OCI-LY7 (cell line): ENCODE results near the gene PPP4R1.

ENCODE experiments used
- EZH2phosphoT487 ChIP-seq: fragments of 200-600 bp; sonication (generic); IDR thresholded peaks from 2 replicates; pipeline ENCODE4 v1.6.1; 2018; ENCODE audit warnings: low read depth, borderline replicate concordance, mild to moderate bottlenecking, mixed run types, antibody characterized with exemption, low read length, moderate library complexity, mixed read lengths
- TF ChIP-seq, protein P1 (sequence below): fragments of 200-600 bp; sonication (generic); conservative IDR thresholded peaks from 2 replicates; pipeline ENCODE4 v1.5.1; 2014; ENCODE audit warnings: mild to moderate bottlenecking, antibody characterized with exemption, low read length, moderate library complexity, mixed read lengths

DNA sequence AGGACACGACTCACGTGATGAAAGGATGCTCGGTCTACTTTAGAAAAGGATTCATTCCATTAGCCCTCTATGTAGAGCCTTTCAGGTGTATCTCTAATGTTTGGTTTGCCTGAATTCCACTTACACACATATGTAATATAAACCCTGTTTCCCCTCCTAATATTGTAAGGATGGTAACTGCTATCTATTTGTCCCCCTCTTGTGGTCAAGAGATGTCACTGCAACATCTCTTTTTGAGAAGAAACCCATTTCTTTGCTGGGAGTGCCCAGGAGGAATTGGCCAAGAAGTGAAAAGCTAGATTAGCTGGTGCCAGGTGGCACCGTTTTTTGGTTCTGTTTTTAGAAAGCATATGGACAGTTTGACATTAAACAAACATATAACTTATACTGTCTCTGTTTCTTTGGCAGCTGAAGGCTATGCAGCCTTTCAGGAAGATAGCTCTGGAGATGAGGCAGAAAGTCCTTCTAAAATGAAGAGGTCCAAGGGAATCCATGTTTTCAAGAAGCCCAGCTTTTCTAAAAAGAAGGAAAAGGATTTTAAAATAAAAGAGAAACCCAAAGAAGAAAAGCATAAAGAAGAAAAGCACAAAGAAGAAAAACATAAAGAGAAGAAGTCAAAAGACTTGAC is 97.8 kb downstream of the PPP4R1 start:
- TF ChIP-seq, protein P1, sequence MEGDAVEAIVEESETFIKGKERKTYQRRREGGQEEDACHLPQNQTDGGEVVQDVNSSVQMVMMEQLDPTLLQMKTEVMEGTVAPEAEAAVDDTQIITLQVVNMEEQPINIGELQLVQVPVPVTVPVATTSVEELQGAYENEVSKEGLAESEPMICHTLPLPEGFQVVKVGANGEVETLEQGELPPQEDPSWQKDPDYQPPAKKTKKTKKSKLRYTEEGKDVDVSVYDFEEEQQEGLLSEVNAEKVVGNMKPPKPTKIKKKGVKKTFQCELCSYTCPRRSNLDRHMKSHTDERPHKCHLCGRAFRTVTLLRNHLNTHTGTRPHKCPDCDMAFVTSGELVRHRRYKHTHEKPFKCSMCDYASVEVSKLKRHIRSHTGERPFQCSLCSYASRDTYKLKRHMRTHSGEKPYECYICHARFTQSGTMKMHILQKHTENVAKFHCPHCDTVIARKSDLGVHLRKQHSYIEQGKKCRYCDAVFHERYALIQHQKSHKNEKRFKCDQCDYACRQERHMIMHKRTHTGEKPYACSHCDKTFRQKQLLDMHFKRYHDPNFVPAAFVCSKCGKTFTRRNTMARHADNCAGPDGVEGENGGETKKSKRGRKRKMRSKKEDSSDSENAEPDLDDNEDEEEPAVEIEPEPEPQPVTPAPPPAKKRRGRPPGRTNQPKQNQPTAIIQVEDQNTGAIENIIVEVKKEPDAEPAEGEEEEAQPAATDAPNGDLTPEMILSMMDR = peak; percentile 97
- no peak for TF ChIP-seq EZH2phosphoT487
